ENCODE data around the gene CCDC127. TPM values are rescaled to one million over a fixed set of nuclear protein-coding genes. Genes with fewer than 3 reads are reported as not detected.
"Not testable (repeated sequence)": the region's sequence is repeated elsewhere in the genome, so short reads cannot be mapped to it uniquely, and the experiment has no call there.

Gene CCDC127
- total RNA-seq, 1 donor = 1.4 TPM

DNA sequence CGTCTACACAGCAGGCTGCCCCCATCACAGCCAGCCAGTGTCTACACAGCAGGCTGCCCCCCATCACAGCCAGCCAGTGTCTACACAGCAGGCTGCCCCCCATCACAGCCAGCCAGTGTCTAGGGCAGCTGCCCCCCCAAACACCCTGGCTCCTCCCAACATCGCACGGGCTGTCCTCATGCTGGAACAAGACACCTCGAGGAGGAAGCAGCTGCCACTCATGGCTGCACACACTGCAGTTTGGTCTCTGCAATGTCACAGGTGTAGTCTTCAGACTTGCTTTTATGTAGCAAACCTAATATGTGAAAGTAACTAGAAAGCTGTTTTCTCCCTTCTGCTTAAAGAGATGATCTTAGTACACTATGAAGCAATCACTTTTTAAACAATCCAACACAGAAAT lies 17.0 kb downstream of the CCDC127 start:
- Histone ChIP-seq H3K9me3 (ENCODE audit: low read depth, low read length) (no peaks in the 10 kb centered on the region), H3K4me1 (ENCODE audit: insufficient read depth, low read length) (no peaks in the 10 kb centered on the region), H3K27me3 (ENCODE audit: insufficient read depth, low read length) (no peaks in the 10 kb centered on the region), H3K4me3 (ENCODE audit: low read length) (no peak overlapping the region)

DNA sequence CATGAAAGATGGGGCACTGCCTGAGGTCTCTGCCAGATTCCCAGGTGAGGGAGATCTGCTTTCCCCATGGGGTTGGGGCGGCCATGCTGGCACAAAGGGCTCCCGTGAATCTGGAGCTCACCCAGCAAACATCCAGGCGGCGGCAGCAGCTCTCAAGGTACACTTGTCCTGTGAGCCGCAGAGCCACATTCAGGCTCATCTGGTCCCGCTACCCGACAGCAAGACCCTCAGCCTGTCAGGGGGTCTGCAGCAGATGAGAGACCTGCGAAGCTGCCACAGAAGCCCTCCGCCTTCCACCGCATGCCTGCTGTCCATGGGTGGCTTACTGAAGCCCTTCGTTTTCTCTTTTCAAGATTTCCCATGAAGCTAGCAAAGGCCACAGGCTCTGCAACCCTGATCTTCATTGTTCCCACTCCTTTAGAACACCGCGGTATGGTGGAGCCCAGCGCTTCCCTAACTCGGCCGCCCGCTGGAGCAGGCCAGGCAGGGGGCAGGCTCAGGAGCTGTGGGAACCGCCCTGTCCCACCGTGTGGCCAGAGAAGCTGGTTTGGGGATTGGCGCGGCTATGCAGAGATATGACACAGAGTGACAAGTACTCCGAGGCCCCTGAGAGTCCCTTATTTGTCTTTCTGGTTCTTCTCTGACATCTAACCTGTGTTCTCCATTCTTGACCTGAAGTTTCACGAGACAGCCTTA lies 17.9 kb downstream of the CCDC127 start:
- Histone ChIP-seq H3K9me3 (ENCODE audit: low read depth, low read length) (no peaks in the 10 kb centered on the region), H3K4me1 (ENCODE audit: insufficient read depth, low read length) (no peaks in the 10 kb centered on the region), H3K27me3 (ENCODE audit: insufficient read depth, low read length) (no peaks in the 10 kb centered on the region), H3K4me3 (ENCODE audit: low read length) (no peak overlapping the region)

DNA sequence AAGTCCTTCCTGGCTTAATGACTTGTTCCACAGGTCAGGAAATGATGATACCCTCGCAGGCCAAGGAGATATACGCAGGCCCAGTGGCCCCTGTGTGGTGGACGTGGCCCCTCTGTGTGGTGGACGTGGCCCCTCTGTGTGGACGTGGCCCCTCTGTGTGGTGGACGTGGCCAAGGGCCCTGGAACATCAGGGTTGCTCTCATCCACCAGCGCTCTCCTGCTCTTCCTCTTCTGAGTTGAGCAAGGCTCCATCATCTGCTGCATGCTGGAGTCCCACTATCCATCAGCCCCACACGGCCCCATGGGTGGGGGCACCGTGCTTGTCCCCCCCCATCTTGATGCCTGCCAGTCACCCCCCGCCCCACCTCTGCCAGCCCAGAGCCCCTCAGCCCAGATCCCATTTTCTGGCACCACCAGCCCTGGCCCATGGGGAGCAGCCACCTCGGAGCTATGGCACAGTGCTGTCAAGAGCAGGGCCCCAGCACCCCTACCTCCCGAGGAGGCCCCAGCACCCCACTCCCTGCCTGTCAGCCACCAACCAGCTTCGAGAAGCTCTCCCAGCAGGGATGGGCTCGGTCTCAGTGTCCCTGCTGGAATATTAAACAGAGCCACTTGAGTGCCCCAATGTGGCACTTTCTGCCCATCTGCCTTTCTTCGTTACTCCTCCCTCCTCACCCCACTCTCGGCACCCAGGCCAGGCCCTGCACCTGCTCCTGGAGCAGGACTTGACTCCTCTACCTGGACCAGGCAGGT lies 18.6 kb downstream of the CCDC127 start:
- Histone ChIP-seq H3K27me3 (ENCODE audit: insufficient read depth, low read length) (no peaks in the 10 kb centered on the region), H3K4me3 (ENCODE audit: low read length) (no peak overlapping the region), H3K4me1 (ENCODE audit: insufficient read depth, low read length) (no peaks in the 10 kb centered on the region), H3K9me3 (ENCODE audit: low read depth, low read length) (no peaks in the 10 kb centered on the region)

DNA sequence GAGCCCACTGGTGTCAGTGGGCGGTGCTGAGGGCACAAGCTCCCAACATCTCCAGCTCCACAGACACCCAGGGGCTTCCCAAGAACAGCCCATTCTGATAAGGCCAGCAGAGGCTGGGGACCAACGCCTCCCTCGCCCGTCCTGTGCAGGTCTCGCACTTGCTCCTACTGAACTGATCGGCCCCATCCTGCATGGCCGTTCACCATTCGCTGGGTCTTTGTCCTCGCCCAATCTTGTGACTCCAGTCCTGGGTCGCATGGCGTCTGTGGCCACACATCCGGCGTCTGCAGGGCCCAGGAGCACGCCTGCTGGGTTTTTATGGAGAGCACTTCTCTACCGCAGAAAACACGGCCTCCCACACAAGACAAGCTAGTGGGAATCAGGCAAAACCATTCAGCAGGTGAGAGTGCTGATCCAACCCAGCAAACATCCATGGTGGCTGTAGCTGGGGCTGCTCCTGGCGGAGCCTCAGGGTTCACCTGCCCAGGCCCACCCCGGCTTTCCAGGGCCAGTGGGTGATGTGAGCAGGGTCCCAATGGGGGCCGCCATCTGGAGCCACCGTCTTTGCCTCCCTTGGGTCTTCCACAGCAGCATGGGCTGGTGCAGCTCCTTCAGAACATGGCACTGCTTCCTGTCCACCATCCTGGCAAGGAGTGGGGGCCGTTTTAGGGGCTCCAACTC lies 19.3 kb downstream of the CCDC127 start:
- no peaks in the 10 kb centered on the region for H3K9me3 ChIP-seq (ENCODE audit: low read depth, low read length)
- no peaks in the 10 kb centered on the region for H3K27me3 ChIP-seq (ENCODE audit: insufficient read depth, low read length)
- H3K4me1 ChIP-seq (ENCODE audit: insufficient read depth, low read length) = no peaks in the 10 kb centered on the region
- H3K4me3 ChIP-seq (ENCODE audit: low read length) = no peak overlapping the region

DNA sequence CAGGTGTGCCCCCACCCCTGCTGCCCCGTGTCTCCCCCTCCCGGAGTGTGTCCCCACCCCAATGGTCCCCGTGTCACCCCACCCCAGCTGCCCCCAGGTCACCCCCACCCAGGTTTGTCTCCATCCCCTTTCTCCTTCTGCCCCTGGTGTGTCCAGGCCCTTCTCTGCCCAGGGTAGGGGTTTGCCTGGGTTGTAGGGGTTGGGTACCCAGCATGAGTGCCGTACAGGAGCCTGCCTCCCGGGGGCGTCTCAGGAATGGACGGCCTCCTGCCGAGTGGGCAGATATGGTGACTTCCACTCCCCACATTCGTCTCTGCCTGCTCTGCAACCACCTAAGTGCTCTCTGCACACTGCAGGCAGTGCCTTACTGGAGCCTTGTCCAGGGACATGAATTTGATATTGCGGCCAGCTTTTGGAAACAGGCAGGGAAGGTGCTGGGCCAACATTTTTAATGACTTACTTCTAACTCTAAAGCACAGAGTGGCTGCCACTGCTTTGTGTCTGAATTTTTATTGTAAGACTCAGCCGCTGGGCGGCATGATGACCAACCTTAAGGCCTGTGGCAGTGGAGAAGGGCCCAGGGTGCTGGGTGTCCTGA lies 20.0 kb downstream of the CCDC127 start:
- Histone ChIP-seq H3K4me3 (ENCODE audit: low read length) (no peak overlapping the region), H3K9me3 (ENCODE audit: low read depth, low read length) (no peaks in the 10 kb centered on the region), H3K4me1 (ENCODE audit: insufficient read depth, low read length) (no peaks in the 10 kb centered on the region), H3K27me3 (ENCODE audit: insufficient read depth, low read length) (no peaks in the 10 kb centered on the region)

DNA sequence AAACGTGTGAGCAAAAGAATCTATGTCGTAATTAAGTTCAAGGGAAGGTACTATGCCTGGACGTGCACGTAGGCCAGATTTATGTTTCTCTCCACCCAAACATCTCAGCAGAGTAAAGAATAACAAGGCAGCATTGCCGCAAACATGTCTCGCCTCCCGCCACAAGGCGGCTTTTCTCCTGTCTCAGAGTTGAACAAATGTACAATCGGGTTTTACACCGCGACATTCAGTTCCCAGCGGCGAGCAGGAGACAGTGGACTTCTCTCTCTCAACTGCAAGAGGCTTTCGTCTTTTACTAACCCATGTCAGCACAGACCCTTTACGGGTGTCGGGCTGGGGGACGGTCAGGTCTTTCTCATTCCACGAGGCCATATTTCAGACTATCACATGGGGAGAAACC lies 20.9 kb downstream of the CCDC127 start:
- H3K4me3 ChIP-seq (ENCODE audit: low read length) = not testable (repeated sequence)

DNA sequence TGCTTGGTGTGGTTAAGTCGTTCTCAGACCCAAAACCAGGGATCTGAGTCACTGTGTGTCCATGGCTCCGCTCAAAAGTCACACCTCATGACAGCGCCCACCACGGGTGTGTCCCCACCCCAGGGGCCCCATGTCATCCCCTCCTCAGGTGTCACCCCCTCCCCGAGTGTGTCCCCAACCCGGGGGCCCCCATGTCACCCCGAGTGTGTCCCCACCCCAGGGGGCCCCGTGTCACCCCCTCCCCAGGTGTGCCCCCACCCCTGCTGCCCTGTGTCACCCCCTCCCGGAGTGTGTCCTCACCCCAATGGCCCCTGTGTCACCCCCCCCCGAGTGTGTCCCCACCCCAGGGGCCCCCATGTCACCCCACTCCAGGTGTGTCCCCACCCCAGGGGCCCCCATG lies 21.6 kb downstream of the CCDC127 start:
- H3K27me3 ChIP-seq (ENCODE audit: insufficient read depth, low read length) = no peaks in the 10 kb centered on the region

More for the DNA sequence above, 20.9 kb downstream of the CCDC127 start:
- not testable (repeated sequence) for H3K4me1 ChIP-seq (ENCODE audit: insufficient read depth, low read length); H3K27me3 ChIP-seq (ENCODE audit: insufficient read depth, low read length); H3K9me3 ChIP-seq (ENCODE audit: low read depth, low read length)

GRCh38 chr5:195401-196160 lies 22.4 kb downstream of the CCDC127 start:
- Histone ChIP-seq H3K9me3 (ENCODE audit: low read depth, low read length) (no peaks in the 10 kb centered on the region), H3K27me3 (ENCODE audit: insufficient read depth, low read length) (no peaks in the 10 kb centered on the region), H3K4me1 (ENCODE audit: insufficient read depth, low read length) (no peaks in the 10 kb centered on the region), H3K4me3 (ENCODE audit: low read length) (no peak overlapping the region)

More for the DNA sequence above, 21.6 kb downstream of the CCDC127 start:
- H3K4me1 ChIP-seq (ENCODE audit: insufficient read depth, low read length) = no peaks in the 10 kb centered on the region
- H3K4me3 ChIP-seq (ENCODE audit: low read length) = no peak overlapping the region
- no peaks in the 10 kb centered on the region for H3K9me3 ChIP-seq (ENCODE audit: low read depth, low read length)

DNA sequence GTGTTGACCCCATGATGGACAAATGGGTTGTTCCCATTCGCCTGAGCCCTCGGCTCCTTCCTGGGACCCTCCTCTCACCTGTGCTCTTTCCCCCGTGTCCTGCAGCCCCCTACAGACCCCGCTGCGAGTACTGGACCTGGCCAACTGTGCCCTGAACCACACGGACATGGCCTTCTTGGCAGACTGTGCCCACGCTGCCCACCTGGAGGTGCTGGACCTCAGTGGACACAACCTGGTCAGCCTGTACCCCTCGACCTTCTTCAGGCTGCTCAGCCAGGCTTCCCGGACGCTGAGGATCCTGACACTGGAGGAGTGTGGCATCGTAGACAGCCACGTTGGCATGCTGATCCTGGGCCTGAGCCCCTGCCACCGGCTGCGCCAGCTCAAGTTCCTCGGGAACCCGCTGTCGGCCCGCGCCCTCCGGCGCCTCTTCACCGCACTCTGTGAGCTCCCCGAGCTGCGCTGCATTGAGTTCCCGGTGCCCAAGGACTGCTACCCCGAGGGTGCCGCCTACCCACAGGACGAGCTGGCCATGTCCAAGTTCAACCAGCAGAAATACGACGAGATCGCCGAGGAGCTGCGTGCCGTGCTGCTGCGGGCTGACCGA lies 23.2 kb downstream of the CCDC127 start:
- H3K4me3 ChIP-seq (ENCODE audit: low read length) = no peak overlapping the region
- no peaks in the 10 kb centered on the region for H3K27me3 ChIP-seq (ENCODE audit: insufficient read depth, low read length)
- H3K4me1 ChIP-seq (ENCODE audit: insufficient read depth, low read length) = no peaks in the 10 kb centered on the region
- no peaks in the 10 kb centered on the region for H3K9me3 ChIP-seq (ENCODE audit: low read depth, low read length)

GRCh38 chr5:194102-194501 lies 23.9 kb downstream of the CCDC127 start:
- H3K4me3 ChIP-seq (ENCODE audit: low read length) = no peak overlapping the region
- no peaks in the 10 kb centered on the region for H3K27me3 ChIP-seq (ENCODE audit: insufficient read depth, low read length)
- no peaks in the 10 kb centered on the region for H3K9me3 ChIP-seq (ENCODE audit: low read depth, low read length)
- H3K4me1 ChIP-seq (ENCODE audit: insufficient read depth, low read length) = no peaks in the 10 kb centered on the region

- peaks cover 3% of the 10 kb centered on the region for H3K4me1 ChIP-seq (ENCODE audit: insufficient read depth, low read length)
- H3K9me3 ChIP-seq (ENCODE audit: low read depth, low read length) = no peaks in the 10 kb centered on the region
- no peaks in the 10 kb centered on the region for H3K27me3 ChIP-seq (ENCODE audit: insufficient read depth, low read length)
- H3K4me3 ChIP-seq (ENCODE audit: low read length) = no peak overlapping the region
These were observed 24.8 kb downstream of the CCDC127 start for GRCh38 chr5:192970-193831.

DNA sequence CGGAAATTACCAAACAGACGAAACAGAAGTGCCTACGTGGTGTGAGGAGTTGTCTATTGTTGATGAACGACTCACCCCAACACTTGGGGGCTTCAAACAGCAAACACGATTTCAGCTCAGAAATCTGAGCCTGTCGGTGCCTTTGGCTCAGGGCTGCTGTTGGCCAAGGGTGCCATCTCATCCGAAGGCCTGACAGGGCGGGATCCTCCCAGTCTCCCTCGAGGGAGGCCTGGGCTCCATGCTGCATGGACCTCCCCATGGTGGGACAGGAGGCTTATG lies 25.3 kb downstream of the CCDC127 start:
- Histone ChIP-seq H3K9me3 (ENCODE audit: low read depth, low read length) (no peaks in the 10 kb centered on the region), H3K27me3 (ENCODE audit: insufficient read depth, low read length) (no peaks in the 10 kb centered on the region), H3K4me1 (ENCODE audit: insufficient read depth, low read length) (peaks cover 4% of the 10 kb centered on the region), H3K4me3 (ENCODE audit: low read length) (no peak overlapping the region)

DNA sequence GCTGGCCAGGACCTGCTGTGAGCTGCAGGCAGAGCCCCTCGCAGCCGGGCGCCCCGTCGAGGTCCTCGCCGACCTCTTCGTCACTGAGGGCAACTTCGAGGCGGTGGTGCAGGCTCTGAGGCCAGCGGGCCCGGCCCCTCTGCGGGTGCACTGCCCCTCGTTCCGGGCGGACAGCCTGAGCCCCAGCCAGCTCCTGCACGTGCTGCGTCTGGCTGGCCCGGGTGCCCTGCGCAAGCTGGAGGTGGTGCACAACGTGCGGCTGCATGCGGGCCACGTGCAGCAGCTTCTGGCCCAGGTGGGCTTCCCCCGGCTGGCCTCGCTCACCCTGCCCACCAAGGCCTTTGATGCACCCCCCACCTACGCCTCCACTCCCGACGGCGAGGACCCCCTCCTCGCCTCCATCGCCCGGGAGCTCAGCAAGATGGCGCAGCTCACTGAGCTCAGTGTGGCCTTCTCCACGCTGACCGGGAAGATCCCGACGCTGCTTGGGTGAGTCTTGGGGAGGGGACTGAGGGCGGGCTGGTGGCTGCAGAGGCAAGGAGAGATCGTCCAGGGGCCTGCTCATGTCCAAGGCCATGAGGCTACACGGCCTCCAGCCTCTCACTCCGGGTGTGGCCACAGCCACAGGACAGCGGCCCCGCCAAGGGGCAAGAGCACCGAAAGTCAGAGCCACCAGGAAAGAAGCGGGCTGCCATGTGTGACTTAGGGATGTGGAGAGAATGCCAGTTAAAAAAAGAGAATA lies 25.8 kb downstream of the CCDC127 start:
- H3K9me3 ChIP-seq (ENCODE audit: low read depth, low read length) = no peaks in the 10 kb centered on the region
- no peak overlapping the region for H3K4me3 ChIP-seq (ENCODE audit: low read length)
- peaks cover 4% of the 10 kb centered on the region for H3K4me1 ChIP-seq (ENCODE audit: insufficient read depth, low read length)
- H3K27me3 ChIP-seq (ENCODE audit: insufficient read depth, low read length) = no peaks in the 10 kb centered on the region
